Ascending aorta (tissue), 2 donors: ENCODE data around the gene SLC35G3. TPM values are rescaled to one million over a fixed set of nuclear protein-coding genes. Genes with fewer than 3 reads are reported as not detected.
"Not testable (repeated sequence)": the region's sequence is repeated elsewhere in the genome, so short reads cannot be mapped to it uniquely, and the experiment has no call there.

Source experiments
- DNase-seq, 2 donors: peaks; one replicate each; pipeline ENCODE4 v3.0.0-alpha.2; 2019; ENCODE audit warnings: low spot score in 2 of 2
- H3K27ac ChIP-seq, 2 donors: fragments of 200-600 bp; sonication (generic); one replicate each; pipeline ENCODE4 v1.5.1; 2016 to 2017; ENCODE audit warnings: mild to moderate bottlenecking in 1 of 2
- H3K27me3 ChIP-seq: fragments of 200-600 bp; sonication (generic); one replicate; pipeline ENCODE4 v1.5.1; 2017
- H3K36me3 ChIP-seq, 2 donors: fragments of 200-600 bp; sonication (generic); one replicate each; pipeline ENCODE4 v1.5.1; 2016
- H3K4me1 ChIP-seq, 2 donors: fragments of 200-600 bp; sonication (generic); one replicate each; pipeline ENCODE4 v1.5.1; 2016 to 2017; ENCODE audit warnings: mild to moderate bottlenecking in 1 of 2
- H3K4me3 ChIP-seq, 2 donors: fragments of 200-600 bp; sonication (generic); one replicate each; pipeline ENCODE4 v1.5.1; 2016 to 2017; ENCODE audit warnings: mild to moderate bottlenecking in 1 of 2
- H3K9me3 ChIP-seq, 2 donors: fragments of 200-600 bp; sonication (generic); one replicate each; pipeline ENCODE4 v1.5.1; 2016
- CTCF ChIP-seq, 3 experiments: fragments of 200-600 bp in 2 of 3; fragments of 450-650 bp in 1 of 3; sonication (generic) in 2 of 3; IDR thresholded peaks; one replicate each; pipeline ENCODE4 v1.5.1; 2016 to 2019; ENCODE audit warnings: antibody characterized with exemption in 3 of 3, mild to moderate bottlenecking in 1 of 3, moderate library complexity in 1 of 3
- intact Hi-C: fragments of 100-400 bp; cut with DNase I; formaldehyde crosslinking; loops from one replicate; pipeline ENCODE4 v1.15.1; 2023
- total RNA-seq: library from RNA; depleted of rRNA; stranded (reverse); fragments of >200 nt; gene quantifications from one replicate; pipeline ENCODE4 v1.1.0, GENCODE V29; 2016

Gene SLC35G3
- total RNA-seq, 1 donor from 2014 or later = not detected

GRCh38 chr17:35160354-35161201 lies 33.6 kb downstream of the SLC35G3 start:
- no peak for TF ChIP-seq CTCF (IDR thresholded peaks at IDR 0.05)
- DNase-seq = no peak
- intact Hi-C loops = no loop called here

GRCh38 chr17:35159940-35160339 lies 34.3 kb downstream of the SLC35G3 start:
- Histone ChIP-seq H3K36me3 (no peaks in the 10 kb centered on the region), H3K27me3 (no peaks in the 10 kb centered on the region), H3K27ac (no peak overlapping the region), H3K9me3 (no peaks in the 10 kb centered on the region), H3K4me1 (no peaks in the 10 kb centered on the region), H3K4me3 (no peak overlapping the region)
- no peak for DNase-seq
- intact Hi-C loops = loop anchor here (10.0 kb wide), 1 partner anchor 55 kb away; no protein-coding TSS in a partner anchor
- TF ChIP-seq CTCF (IDR thresholded peaks at IDR 0.05) = no peak

More at GRCh38 chr17:35160354-35161201, 33.6 kb downstream of the SLC35G3 start:
- H3K27me3 ChIP-seq = no peaks in the 10 kb centered on the region
- H3K4me3 ChIP-seq = no peak overlapping the region
- no peaks in the 10 kb centered on the region for H3K36me3 ChIP-seq
- no peak overlapping the region for H3K27ac ChIP-seq
- no peaks in the 10 kb centered on the region for H3K9me3 ChIP-seq
- H3K4me1 ChIP-seq = no peaks in the 10 kb centered on the region

GRCh38 chr17:35155246-35155645 lies 38.9 kb downstream of the SLC35G3 start:
- Histone ChIP-seq H3K27me3 (no peaks in the 10 kb centered on the region), H3K4me1 (no peaks in the 10 kb centered on the region), H3K27ac (no peak overlapping the region), H3K9me3 (no peaks in the 10 kb centered on the region), H3K4me3 (no peak overlapping the region), H3K36me3 (no peaks in the 10 kb centered on the region)
- no peak for TF ChIP-seq CTCF (IDR thresholded peaks at IDR 0.05)
- intact Hi-C loops = loop anchor here (10.0 kb wide), 1 partner anchor 60 kb away; no protein-coding TSS in a partner anchor
- no peak for DNase-seq

- Histone ChIP-seq H3K27me3 (no peaks in the 10 kb centered on the region), H3K9me3 (no peaks in the 10 kb centered on the region), H3K27ac (no peak overlapping the region), H3K4me3 (no peak overlapping the region), H3K36me3 (no peaks in the 10 kb centered on the region), H3K4me1 (no peaks in the 10 kb centered on the region)
- intact Hi-C loops = loop anchor here (10.0 kb wide), 1 partner anchor 60 kb away; no protein-coding TSS in a partner anchor
- TF ChIP-seq CTCF (IDR thresholded peaks at IDR 0.05) = no peak
- no peak for DNase-seq
Measured at GRCh38 chr17:35154196-35155165, 39.7 kb downstream of the SLC35G3 start.

- H3K27me3 ChIP-seq = no peaks in the 10 kb centered on the region
- no peaks in the 10 kb centered on the region for H3K9me3 ChIP-seq
- H3K4me3 ChIP-seq = no peak overlapping the region
- no peak for DNase-seq
- H3K27ac ChIP-seq = no peak overlapping the region
- no peaks in the 10 kb centered on the region for H3K36me3 ChIP-seq
- no peak for TF ChIP-seq CTCF (IDR thresholded peaks at IDR 0.05)
- intact Hi-C loops = loop anchor here (10.0 kb wide), 1 partner anchor 62 kb away; no protein-coding TSS in a partner anchor
- H3K4me1 ChIP-seq = no peaks in the 10 kb centered on the region
Measured at GRCh38 chr17:35152421-35153140, 41.6 kb downstream of the SLC35G3 start.

- not testable (repeated sequence) for DNase-seq, H3K4me1 ChIP-seq, H3K9me3 ChIP-seq, H3K27me3 ChIP-seq, H3K4me3 ChIP-seq, H3K27ac ChIP-seq, H3K36me3 ChIP-seq
- intact Hi-C loops = loop anchor here (10.0 kb wide), 1 partner anchor 64 kb away; no protein-coding TSS in a partner anchor
Measured at GRCh38 chr17:35151080-35151479, 43.1 kb downstream of the SLC35G3 start.
